GM19239 (cell line): Measurements from ENCODE around the gene MBP.
A peak's percentile ranks its signal among the peaks of the same experiment; 100 is the strongest.

Experiments
- DNase-seq: peaks from one replicate; pipeline ENCODE4 v3.0.0; 2011; ENCODE audit warnings: low spot score; ENCODE audit not compliant: insufficient read length
- FAIRE-seq: peaks from 2 replicates; lab custom pipeline; 2011; peaks lifted over from hg19 to GRCh38; lab: Jason Lieb, UNC

Gene MBP

DNA sequence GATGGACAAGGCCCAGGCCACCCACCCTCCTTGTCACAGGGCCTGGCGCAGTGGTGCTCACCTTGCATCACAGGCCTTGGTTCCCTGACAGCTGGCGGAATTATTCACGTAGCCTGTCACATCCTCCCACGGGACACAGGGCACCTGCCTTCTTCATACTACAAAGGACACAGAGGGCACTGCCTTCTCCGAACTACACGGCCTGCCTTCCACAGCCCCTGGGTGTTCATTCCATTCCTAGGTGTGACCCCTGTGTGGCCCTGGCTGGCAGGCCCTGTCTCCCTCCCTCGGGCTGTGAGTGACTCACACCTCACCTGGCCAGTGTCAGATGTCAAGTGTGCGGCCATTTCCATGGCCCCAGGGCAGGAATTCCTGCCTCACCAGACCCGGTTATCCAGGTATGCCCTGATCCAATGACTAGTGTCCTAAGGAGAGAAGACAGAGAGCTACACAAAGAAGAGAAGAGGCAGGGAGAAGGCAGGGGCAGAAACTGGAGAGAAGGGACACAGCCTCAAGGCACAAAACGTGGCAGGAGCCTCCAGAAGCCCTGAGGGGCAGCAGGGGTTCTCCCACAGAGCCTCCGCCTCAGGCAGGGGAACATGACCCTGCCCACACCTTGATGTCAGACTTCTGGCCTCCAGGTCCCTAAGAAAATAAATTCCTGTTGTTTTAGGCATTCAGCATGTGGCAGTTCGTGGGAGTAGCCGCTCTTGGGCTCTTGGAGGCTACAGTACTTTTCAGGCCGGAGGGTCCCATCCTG is 43.4 kb downstream of the MBP start:
- no peak for DNase-seq

DNA sequence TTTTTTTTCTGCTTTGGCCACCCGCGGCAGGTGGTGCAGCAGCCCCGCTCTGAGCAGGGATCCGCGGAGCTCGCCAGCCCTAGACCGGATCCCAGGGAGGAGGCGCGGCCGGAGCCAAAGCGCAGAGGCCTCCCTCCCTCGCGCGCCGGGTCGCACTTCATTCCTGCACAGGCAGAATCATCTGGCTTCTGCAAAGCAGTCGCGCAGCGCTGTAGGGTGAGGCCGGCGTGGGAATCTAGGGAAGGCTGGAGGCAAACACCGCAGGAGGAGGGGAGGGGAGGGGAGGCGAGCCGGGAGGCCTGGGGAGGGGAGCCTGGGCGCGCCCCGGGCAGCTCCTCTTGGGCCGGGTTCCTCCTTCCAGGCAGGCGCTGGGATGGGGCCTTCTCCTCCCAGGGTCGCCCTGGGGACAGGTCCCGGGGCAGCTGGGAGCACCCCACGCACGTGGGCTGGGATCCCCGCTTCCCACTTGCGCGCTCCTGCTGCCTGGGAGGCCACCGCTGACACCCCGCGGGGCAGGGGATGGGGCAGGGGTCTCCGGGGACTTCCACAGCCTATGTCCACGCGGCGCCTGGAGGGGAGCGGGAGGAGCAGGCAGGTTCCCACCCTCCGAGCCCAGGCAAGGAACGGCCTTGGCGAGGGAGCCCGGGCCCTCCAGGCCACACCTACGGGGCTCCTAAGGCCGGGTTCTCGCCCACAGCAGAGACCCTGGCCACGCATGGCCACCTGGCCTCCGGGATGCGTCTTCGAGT is 45.0 kb downstream of the MBP start:
- DNase-seq (no peak), FAIRE-seq (no peak)

More for the DNA sequence above, 43.4 kb downstream of the MBP start:
- FAIRE-seq: no peak

DNA sequence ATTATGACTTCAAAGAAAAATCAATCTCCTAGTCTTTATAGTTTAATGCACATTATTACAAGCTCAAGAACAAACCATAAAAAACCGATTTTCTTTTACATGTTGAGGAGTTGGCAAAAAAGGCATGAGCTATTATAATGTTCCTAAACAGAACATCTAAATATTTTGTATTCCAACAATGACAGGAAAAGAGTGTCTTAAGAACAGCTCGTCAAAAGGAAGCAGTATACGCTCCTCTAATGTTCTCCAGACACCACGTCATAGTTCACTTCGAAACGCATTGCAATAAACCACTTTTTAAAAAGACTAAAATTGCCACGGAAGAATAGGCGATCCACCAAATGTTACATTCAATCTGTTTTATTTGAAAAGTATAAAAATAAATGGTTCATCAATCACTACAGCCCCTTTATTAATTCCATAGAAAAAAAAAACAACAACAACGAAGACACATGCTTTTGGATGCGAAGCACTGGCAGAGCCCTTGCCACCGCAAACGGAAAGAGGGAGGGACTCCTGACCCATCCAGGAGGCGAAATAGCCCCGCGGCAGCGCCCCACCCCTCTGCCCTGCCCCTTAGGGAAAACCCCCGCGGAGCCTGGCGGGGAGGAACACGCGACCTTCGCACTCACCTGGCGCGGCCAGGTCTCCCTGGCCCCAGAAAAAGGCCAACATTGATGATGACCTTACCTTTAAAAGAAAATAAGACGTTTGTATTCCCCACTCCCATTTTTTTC is 45.8 kb downstream of the MBP start:
- no peak for FAIRE-seq
- DNase-seq: no peak

DNA sequence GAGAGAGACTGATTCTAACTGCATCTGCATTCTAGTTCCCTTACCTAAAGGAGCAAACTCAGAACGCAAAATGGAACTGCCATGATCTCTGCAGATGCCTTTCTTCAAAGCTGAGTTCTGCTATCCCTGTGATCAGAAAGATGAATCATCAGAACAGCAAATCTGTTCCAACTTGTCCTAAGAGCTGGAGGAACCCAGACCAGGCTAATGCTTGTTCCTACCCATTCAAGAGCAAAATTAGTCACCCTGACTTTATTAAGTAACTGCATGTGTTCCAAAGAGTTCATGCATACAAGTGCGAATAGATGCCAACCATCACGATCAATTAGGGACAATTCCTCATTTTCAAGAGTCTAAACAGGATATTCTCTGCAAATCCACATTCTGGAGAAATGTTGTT is 46.5 kb downstream of the MBP start:
- DNase-seq: no peak
- peak; percentile 8 for FAIRE-seq

DNA sequence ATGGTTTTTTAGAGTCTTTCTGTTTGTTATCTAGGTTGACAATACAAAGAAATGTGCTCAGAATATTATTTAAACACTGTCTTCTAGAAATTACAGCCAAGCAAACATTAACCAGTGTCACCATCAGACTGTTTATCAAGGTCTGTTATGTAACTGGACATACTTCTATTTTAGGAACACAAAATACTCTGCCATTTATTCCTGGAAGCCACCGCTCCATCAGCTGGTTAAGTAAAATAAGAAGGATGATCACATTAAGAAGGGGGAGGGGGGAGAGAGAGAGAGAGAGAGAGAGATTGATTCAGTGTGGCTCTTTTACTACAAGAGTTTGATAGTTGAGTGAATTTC is 47.9 kb downstream of the MBP start:
- no peak for FAIRE-seq
- DNase-seq: no peak

DNA sequence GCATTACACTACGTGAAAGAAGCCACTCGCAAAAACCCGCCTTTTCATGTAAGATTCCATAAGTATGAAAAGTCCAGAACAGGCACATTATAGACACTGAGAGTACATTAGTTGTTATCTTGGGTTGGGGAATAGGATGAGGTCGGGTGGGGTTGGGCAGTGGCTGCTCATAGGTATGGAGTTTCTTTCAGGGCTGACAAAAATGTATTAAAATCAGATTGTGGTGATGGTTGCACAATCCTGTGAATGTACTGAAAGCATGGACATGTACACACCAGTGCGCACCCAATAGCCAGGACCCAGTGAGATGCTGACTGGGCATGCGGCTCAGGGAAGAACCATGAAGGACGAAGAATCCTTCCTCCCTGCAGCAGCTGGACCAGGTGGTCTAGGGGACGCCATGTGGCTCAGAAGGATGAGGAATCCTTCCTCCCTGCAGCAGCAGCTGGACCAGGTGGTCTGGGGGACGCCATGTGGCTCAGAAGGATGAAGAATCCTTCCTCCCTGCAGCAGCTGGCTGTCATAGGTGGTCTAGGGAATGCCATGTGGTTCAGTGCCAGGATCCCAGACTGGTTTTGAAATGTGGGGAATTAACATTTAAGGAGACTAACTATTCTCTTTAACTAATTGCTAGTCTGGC is 50.1 kb downstream of the MBP start:
- DNase-seq: no peak
- FAIRE-seq: peak; percentile 45

DNA sequence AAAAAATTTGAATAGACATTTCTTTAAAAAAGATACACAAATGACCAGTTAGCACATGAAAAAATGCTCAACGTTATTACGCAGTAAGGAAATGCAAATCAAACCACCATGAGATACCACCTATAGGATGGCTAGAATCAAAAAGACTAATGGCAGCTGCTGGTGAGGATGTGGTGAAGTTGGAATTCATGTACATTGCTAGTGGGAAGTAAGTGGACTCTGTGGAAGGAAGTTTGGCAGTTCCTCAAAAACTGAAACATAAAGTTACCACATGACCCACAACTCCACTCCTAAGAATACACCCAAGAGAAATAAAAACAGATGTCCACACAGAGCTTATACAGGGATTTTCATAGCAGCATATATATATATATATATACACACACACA is 51.2 kb downstream of the MBP start:
- DNase-seq (no peak), FAIRE-seq (peak; percentile 72)

DNA sequence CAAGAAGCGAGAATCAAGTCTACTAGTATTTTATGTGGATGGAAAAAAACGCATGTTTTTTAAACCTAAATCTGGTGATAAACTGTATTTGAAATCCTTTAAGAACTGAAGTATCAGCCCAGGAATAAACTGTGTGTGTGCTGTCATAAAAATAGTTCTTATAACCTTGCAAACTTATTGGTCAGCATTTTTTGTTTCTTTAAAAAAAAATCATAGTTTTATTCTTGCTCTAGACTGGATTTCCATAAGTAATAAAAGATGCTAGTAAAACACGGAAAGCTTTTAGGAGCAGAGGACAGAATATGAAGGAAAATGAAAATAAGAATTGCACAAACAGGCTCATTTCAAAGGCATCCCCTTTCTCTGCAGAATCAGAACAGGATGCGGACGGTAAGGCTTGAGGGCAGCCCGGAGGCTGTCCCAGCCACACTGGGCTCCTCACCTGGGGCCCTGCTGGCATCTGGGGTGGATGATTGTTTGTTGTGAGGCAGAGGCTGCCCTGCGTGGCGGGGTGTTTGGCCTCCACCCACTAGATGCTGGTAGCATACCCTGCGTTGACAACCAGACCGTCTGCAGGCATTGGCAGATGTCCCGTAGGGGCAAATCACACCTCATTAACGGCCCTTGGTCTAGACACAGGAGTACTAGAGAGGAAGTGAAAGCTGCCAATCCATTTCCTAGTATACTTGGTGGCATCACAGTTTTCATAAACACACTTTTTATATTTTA is 52.5 kb downstream of the MBP start:
- DNase-seq: peak; percentile 52
- FAIRE-seq: peak; percentile 79

DNA sequence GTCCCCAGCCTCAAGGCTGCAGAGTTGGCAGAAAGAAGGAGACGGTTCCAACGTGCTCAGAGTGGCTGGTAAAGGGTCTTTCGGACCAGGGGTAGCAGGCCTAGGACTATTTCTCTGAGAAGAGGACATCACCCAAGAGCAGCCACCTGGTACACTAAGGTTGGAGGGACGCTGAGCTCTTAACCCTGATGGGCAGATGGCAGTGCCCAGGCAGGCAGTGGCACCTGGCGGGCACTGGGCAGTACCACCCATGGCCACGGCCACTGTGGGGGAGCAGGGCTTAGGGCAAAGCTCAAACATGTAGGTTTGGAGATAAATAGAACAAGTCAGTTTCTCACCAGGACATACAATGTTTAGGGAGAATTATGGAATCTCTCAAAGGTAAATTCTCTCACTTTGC is 53.5 kb downstream of the MBP start:
- no peak for DNase-seq
- FAIRE-seq: no peak

DNA sequence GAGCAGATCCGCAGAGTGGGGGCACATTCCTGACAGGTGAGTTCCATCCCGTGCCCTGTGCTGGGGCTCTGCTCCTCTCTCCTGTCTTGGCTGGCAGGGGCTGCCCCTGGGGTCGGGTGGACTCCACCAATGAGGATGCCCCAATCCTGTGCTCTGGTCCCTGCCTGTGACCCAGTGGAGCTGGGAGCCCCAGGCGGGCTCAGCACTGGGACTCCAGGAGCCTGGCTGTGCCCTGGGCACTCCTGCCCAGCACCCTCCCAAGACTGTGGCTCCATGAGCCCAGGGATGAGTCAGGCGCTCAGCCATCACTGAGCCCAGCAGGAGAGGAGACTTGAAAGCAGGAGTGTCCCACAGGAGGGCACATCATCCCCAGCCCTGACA is 53.9 kb downstream of the MBP start:
- FAIRE-seq: no peak

DNA sequence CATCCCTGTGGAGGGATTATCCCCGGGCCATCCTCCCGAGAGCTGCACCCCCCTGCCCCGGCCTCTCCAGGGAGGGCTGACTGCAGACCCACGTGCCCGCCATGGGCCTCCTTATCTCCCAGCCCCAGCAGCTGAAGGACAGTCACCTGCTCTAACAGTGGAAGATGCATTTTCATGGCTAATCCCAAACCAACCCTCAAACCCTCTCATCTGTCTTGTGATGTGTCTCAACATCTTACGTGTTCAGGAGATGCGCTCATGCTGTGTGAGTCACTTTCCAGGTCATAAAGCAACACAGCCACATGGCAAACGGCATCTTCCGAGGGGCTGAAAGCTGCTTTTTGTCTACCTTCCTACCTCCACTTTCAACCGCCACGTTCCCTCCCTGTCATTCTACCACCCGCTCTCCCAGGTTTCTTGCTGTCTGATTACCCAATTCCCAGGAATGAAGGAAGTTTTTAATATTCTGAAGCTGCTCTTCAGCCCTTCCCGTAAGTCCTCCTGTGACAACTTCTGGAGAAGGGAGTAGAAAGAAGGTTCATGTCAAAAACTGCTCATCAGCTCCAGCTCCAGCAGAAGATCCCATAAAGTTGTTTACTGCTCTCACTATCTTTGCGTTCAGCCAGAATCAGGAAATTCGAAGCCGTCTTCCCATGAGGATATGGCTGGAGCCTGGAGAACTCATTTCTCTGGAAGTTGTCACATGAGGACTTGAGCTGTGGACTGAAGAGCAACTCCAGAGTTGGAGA is 54.5 kb downstream of the MBP start:
- FAIRE-seq: no peak
- DNase-seq: no peak

More for the DNA sequence above, 53.9 kb downstream of the MBP start:
- DNase-seq: no peak

DNA sequence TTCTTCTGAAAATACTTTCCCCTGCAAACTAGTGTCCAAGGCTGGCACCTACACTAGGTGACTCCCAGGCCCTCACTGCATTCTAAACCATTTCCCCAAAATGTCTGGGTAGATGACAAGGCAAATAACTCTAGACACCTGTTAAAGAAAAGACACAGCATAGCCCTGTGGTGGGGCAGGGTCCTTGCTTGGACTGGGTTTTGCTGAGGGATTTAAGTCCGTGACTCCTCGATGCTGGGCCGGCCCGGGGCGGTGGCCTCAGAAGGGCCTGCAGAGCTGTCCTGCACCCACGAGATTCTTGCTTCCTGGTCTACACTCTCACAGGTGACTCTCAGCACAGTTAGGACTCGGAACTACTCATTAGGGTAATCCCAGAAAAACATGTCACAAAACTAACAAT is 55.2 kb downstream of the MBP start:
- FAIRE-seq (no peak), DNase-seq (no peak)

DNA sequence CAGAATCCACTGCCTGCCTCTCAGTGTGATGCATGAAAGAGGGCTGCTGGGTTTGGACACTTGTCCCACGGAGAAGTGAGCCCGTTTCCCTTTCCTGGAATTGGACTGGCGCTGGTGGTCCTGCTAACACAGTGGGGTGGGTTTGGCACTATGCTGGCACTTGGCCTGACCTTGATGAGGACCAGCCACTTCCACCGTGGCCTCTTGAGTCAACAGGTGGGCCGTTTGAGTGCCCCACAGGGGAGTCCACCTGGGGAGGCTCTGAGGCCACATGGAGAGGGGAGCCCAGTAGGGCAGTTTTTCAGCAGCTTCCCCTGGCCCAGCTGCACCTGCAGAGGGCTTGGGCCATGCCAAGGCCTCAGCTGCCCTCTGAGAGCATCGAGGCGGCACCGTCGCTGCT is 56.5 kb downstream of the MBP start:
- FAIRE-seq (no peak), DNase-seq (no peak)

DNA sequence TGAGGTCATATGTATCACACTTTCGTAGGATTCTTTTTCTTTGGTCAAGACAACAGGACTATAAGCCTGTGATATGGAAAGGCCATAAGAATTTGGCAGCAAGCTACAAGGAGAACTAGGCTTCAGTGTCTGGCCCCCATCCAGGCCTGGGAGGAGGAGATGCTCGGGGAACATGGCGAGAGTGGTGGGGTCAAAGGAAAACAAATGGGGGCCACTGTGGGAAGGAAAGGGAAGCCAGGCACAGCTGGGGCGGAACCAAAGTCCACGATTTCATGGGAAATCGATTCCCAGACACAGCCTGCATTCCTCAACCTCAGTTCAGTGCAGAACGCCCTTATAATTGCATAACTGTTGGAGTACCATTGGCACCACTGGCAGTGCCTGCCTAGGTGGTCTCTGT is 58.2 kb downstream of the MBP start:
- FAIRE-seq: no peak
- no peak for DNase-seq

DNA sequence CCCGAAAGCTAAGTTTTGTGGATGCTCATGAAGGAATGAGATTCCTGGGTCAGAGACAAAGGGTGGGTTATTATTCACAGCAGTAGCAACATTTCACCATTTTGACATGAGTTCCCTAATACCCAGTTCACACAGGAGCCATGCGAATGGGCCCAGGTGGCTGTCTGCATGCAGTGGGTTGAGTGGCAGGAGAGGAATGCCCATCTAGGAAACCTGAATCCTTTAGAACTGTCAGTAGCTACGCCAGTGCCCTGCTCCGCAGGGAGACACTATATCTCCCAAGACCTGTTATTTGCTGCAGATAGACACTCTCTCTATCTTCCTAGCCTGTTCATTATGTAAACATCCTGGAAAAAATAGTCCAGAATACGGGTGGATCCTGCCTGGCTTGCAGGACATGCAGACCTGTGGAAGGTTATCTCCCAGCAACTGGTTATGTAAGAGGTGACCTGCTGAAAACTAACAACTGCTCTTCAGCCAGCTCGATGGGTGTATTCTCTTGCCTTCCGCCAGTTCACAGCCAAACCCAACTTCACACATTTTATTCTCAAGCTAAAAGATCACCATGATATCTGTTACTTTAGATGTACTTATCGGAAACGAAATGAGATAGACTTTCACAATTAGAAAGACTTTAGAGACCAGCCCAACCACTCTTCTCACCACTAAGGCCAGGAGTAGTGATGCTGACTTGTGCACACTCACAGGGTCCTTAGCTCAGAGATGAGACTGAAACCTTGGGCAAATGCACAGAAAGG is 59.1 kb downstream of the MBP start:
- FAIRE-seq: no peak

DNA sequence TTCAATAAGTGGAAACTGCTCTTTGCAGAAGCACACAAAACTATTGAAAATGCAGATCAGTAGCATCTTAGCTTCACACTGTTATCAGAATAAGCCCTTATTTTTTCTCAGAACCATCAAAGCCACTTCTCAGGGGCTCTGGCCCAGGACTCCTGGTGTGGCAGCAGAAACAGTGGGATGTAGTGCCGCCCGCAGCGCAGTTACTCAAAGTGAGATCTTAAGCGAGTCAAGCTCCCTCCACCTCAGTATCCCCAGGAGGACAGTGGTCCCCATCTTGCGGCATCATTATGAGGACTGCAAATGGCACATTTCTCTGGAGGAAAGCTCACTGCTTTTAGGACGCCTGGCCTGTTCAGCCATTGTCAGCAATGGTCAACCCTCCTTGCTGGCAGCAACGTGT is 60.0 kb downstream of the MBP start:
- no peak for DNase-seq
- FAIRE-seq: no peak

More for the DNA sequence above, 59.1 kb downstream of the MBP start:
- no peak for DNase-seq

DNA sequence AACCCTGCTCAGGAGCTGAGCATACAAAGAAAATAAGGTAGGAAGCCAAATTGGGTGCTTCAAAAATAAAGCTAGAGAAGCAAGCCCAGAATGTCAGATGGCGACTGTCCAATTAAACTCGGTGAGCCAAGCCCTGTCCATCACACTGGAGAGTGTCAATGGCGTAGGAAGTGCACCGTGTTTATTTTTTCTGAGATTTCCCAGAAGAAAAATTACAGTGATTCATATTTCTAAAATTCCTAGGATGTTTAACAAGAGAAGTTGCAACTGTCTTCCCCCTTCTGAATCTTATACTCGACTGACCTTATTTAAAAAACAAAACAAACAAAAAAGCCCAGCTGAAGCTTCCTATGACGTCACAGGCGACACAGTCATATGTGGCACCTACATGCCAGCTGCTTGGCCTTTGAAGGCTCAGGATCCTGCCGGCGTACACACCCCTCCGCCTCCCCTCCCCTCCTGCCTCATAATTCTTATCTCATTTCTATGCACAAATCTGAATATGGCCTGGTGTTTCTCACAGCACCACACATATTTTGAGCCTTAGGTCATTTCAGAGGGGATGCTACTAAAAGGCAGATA is 60.8 kb downstream of the MBP start:
- no peak for DNase-seq
- FAIRE-seq: no peak

DNA sequence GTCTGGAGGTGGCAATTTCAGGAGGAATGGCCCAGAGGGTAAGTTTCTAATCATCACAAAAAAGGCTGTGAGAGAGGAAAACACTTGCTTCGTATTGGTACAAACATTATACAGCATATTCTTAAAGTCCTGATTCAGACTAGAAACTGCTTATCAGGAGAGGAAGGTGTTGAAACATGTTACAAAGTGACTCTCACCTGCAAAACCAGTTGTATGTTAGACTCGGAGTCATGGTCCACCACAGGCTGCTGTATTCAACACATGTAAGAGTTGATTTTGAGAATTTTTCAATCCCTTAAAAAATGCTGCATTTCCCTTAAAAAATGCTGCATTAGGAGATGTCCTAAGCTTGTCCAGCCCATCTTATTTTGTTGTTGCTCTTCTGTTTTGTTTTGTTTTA is 61.5 kb downstream of the MBP start:
- no peak for DNase-seq
- FAIRE-seq: no peak
